ENCODE data around the gene VIM.

- no peak for TF ChIP-seq EZH2 (IDR thresholded peaks at IDR 0.05; ENCODE audit: borderline replicate concordance, control insufficient read depth, low read depth, low read length)
- TF ChIP-seq CTCF (IDR thresholded peaks at IDR 0.05 in 2 of 3, conservative IDR thresholded peaks at IDR 0.05 in 1 of 3; ENCODE audit: control insufficient read depth in 2 of 3, extremely low read depth in 1 of 3, insufficient read depth in 1 of 3, low read depth in 3 of 3, low read length in 3 of 3): no peak
- TF ChIP-seq CREB1 (IDR thresholded peaks at IDR 0.05; ENCODE audit: low read depth): no peak
- no peak for TF ChIP-seq JUND (IDR thresholded peaks at IDR 0.05; ENCODE audit: low read depth, low read length)
- no peak for TF ChIP-seq SUZ12 (IDR thresholded peaks at IDR 0.05; ENCODE audit: unreplicated experiment)
- TF ChIP-seq PAX8 (IDR thresholded peaks at IDR 0.05): no peak
These were observed 13.5 kb upstream of the VIM start for GRCh38 chr10:17214526-17214925.
